AG09319 (cell line): ENCODE results near the gene CCDC68.

Experiments used
- DNase-seq: peaks from one replicate; pipeline ENCODE4 v3.0.0-alpha.2; 2010; ENCODE audit warnings: low read depth; ENCODE audit errors: extremely low read depth
- CTCF ChIP-seq: IDR thresholded peaks from 2 replicates; pipeline ENCODE4 v1.5.1; 2011; ENCODE audit warnings: low read depth, mild to moderate bottlenecking, inconsistent platforms, low read length, moderate library complexity

Gene CCDC68

GRCh38 chr18:54919412-54919811 lies 39.8 kb downstream of the CCDC68 start:
- no peak for TF ChIP-seq CTCF
- no peak for DNase-seq

- no peak for DNase-seq
- TF ChIP-seq CTCF, result no peak
Observed at GRCh38 chr18:54918060-54918459, 41.2 kb downstream of the CCDC68 start.

- TF ChIP-seq CTCF, result no peak
Observed at GRCh38 chr18:54916507-54916906, 42.8 kb downstream of the CCDC68 start.

GRCh38 chr18:54914816-54915215 lies 44.4 kb downstream of the CCDC68 start:
- TF ChIP-seq CTCF, result no peak
- no peak for DNase-seq

More at GRCh38 chr18:54916507-54916906, 42.8 kb downstream of the CCDC68 start:
- DNase-seq, result no peak

- TF ChIP-seq CTCF, result no peak
- DNase-seq, result no peak
Observed at GRCh38 chr18:54911551-54911950, 47.7 kb downstream of the CCDC68 start.

GRCh38 chr18:54910161-54910919 lies 48.9 kb downstream of the CCDC68 start:
- TF ChIP-seq CTCF, result no peak
- DNase-seq, result no peak

GRCh38 chr18:54909538-54909937 lies 49.7 kb downstream of the CCDC68 start:
- TF ChIP-seq CTCF, result no peak
- DNase-seq, result no peak
